ENCODE data around the gene TBL1X. TPM values are rescaled to one million over a fixed set of nuclear protein-coding genes. Genes with fewer than 3 reads are reported as not detected.

The TBL1X gene
- total and polyA plus RNA-seq, 7 experiments from 2014 or later = 11.8 to 58.8 (median 28.9) TPM

DNA sequence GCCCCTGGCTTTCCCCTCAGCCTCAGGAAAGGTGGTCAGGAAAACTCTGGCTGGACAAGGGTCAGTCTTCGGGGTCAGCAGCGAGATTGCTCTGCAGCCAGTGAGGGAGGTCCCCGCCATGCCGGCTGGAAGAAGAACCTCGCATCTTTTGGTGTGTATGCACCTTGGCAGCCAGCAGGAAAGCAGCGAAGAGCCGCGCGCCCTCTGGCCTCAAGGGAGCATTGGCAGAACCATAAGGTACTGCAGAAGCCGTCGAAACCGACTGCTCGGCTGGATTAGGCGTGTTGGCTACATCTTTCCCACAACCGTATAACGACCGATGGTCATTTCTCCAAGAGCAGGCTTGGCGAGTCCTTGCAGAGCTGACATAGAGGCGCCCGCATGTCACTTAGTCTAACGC is 252.5 kb downstream of the TBL1X start:
- no peaks in the 10 kb centered on the region for H3K27me3 ChIP-seq (ENCODE audit: control insufficient read depth in 2 of 2, insufficient read depth in 2 of 2, low read length in 2 of 2)
- peaks cover 0 to 4% (median 0%) of the 10 kb centered on the region in 3 experiments for H3K9me3 ChIP-seq (ENCODE audit: control insufficient read depth in 2 of 3, low read length in 3 of 3)
- Mint-ChIP-seq H3K27ac (no peak overlapping the region), H3K4me1 (no peaks in the 10 kb centered on the region), H3K36me3 (peaks cover 21 to 76% (median 57%) of the 10 kb centered on the region in 5 donors), H3K4me3 (no peak overlapping the region), H3K9me3 (peaks cover 0 to 36% (median 15%) of the 10 kb centered on the region in 11 donors), H3K27me3 (no peaks in the 10 kb centered on the region)
- CTCF ChIA-PET = no interaction called here
- POLR2A ChIA-PET = no interaction called here
- H3K4me1 ChIP-seq (ENCODE audit: control insufficient read depth in 2 of 2, insufficient read depth in 2 of 2, low read length in 2 of 2) = no peaks in the 10 kb centered on the region
- H3K4me3 ChIP-seq (ENCODE audit: low read length) = no peak overlapping the region
- no peak for ATAC-seq
- H3K27ac ChIP-seq (ENCODE audit: low read depth, low read length) = no peak overlapping the region
- DNase-seq = no peak
- H3K36me3 ChIP-seq (ENCODE audit: control insufficient read depth in 2 of 3, insufficient read depth in 3 of 3, low read length in 3 of 3) = peaks cover 0 to 43% (median 6%) of the 10 kb centered on the region in 3 experiments
- intact Hi-C loops (cut with micrococcal nuclease) = no loop called here

DNA sequence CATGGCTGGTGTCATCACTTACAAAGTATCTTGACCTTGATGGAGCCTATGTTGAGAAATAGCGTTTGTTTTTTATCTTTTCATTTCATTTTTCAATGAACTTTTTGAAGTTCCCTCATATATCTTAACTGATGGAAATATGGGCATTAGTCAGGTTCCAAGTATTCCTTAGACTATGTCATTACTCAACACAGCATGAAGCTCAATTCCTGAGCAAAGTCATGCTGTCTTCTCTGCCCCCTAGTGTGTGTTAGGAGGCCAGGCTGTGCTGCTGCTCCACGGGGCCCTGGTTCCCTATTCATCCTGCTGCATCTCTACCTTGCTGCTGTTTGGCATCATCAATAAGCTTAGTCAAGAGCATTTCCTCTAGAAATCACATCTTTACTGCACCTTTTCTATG is 259.9 kb downstream of the TBL1X start:
- H3K4me3 Mint-ChIP-seq = no peak overlapping the region
- intact Hi-C loops (cut with micrococcal nuclease) = no loop called here
- H3K4me3 ChIP-seq (ENCODE audit: low read length) = no peak overlapping the region
- CTCF ChIA-PET = interaction anchor here (0.6 kb wide), 1 partner anchor 985 kb away, joined by 3 read pairs; no protein-coding TSS in a partner anchor
- H3K27ac ChIP-seq (ENCODE audit: low read depth, low read length) = no peak overlapping the region
- peaks cover 16 to 29% (median 23%) of the 10 kb centered on the region in 5 donors for H3K36me3 Mint-ChIP-seq
- no peak overlapping the region for H3K27ac Mint-ChIP-seq
- H3K27me3 Mint-ChIP-seq = no peaks in the 10 kb centered on the region
- POLR2A ChIA-PET = no interaction called here
- H3K4me1 ChIP-seq (ENCODE audit: control insufficient read depth in 2 of 2, insufficient read depth in 2 of 2, low read length in 2 of 2) = no peaks in the 10 kb centered on the region
- no peaks in the 10 kb centered on the region for H3K27me3 ChIP-seq (ENCODE audit: control insufficient read depth in 2 of 2, insufficient read depth in 2 of 2, low read length in 2 of 2)
- no peaks in the 10 kb centered on the region for H3K36me3 ChIP-seq (ENCODE audit: control insufficient read depth in 2 of 3, insufficient read depth in 3 of 3, low read length in 3 of 3)
- H3K4me1 Mint-ChIP-seq = peaks cover 0 to 2% (median 0%) of the 10 kb centered on the region in 7 donors
- ATAC-seq (no peak), DNase-seq (no peak)
- peaks cover 0 to 78% (median 33%) of the 10 kb centered on the region in 11 donors for H3K9me3 Mint-ChIP-seq
- H3K9me3 ChIP-seq (ENCODE audit: control insufficient read depth in 2 of 3, low read length in 3 of 3) = peaks cover 0 to 36% (median 0%) of the 10 kb centered on the region in 3 experiments

DNA sequence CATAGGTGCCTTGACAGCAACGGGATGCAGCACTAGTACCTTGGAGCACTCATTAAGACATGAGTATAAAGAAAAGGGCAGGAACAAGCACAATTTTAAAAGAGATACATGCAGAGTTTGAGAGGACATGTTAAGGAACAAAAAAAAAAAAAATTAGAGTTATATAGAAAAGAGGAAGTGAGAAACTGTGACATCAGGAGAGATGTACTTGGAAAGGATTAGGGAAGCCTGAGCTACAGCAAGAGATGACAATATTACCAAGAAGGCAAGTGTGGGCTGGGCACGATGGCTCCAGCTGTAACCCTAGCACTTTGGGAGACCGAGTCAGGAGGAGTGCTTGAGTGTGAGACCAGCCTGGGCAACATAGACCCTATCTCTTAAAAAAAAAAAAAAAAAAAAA is 263.4 kb downstream of the TBL1X start:
- H3K27me3 Mint-ChIP-seq = no peaks in the 10 kb centered on the region
- no peak for DNase-seq
- H3K27ac Mint-ChIP-seq = no peak overlapping the region
- POLR2A ChIA-PET = no interaction called here
- H3K27ac ChIP-seq (ENCODE audit: low read depth, low read length) = no peak overlapping the region
- no peak overlapping the region for H3K4me3 Mint-ChIP-seq
- peaks cover 0 to 5% (median 0%) of the 10 kb centered on the region in 5 donors for H3K36me3 Mint-ChIP-seq
- H3K9me3 ChIP-seq (ENCODE audit: control insufficient read depth in 2 of 3, low read length in 3 of 3) = peaks cover 0 to 23% (median 0%) of the 10 kb centered on the region in 3 experiments
- H3K4me1 Mint-ChIP-seq = peaks cover 0 to 5% (median 0%) of the 10 kb centered on the region in 7 donors
- H3K27me3 ChIP-seq (ENCODE audit: control insufficient read depth in 2 of 2, insufficient read depth in 2 of 2, low read length in 2 of 2) = no peaks in the 10 kb centered on the region
- H3K36me3 ChIP-seq (ENCODE audit: control insufficient read depth in 2 of 3, insufficient read depth in 3 of 3, low read length in 3 of 3) = no peaks in the 10 kb centered on the region
- H3K4me3 ChIP-seq (ENCODE audit: low read length) = no peak overlapping the region
- intact Hi-C loops (cut with micrococcal nuclease) = no loop called here
- ATAC-seq = no peak
- H3K4me1 ChIP-seq (ENCODE audit: control insufficient read depth in 2 of 2, insufficient read depth in 2 of 2, low read length in 2 of 2) = no peaks in the 10 kb centered on the region
- CTCF ChIA-PET = interaction anchor here (0.7 kb wide), 1 partner anchor 184 kb away, joined by 8 read pairs; no protein-coding TSS in a partner anchor
- peaks cover 0 to 46% (median 17%) of the 10 kb centered on the region in 11 donors for H3K9me3 Mint-ChIP-seq

DNA sequence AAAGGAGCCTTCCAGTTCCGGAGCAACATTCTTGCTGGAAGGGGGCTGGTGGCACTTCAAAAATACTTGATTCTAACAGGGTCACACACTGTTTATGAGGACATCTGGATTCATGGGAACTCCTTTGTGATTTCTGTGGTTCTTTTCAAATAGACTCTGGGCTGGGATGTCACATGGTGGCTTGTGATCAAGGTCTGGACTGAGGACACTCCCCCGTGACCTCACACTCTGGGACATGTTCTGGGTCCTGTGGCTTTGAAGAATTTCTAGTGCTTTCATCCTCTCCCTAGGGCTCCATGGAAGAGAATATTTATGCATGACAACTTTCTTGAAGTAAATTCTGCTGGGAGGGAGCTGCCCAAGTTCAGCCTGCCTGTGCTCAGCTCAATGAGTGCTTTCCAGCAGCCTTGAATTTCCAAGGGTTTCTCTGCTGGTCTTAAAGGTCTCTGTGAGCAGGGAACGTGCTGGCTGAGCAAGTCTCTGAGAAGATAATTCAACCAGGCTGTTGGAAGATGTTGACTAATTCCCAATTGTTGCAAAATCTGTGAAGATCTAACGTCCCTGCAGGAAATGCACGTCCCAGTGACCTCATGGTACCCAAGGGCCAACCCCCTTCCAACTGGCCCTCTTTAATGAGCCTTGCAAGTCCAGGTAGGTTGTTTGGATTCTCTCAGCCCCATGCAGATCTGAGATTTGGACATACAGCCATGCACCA is 264.5 kb downstream of the TBL1X start:
- no peak for ATAC-seq
- Histone ChIP-seq H3K27ac (ENCODE audit: low read depth, low read length) (no peak overlapping the region), H3K4me3 (ENCODE audit: low read length) (no peak overlapping the region), H3K36me3 (ENCODE audit: control insufficient read depth in 2 of 3, insufficient read depth in 3 of 3, low read length in 3 of 3) (no peaks in the 10 kb centered on the region), H3K4me1 (ENCODE audit: control insufficient read depth in 2 of 2, insufficient read depth in 2 of 2, low read length in 2 of 2) (no peaks in the 10 kb centered on the region), H3K27me3 (ENCODE audit: control insufficient read depth in 2 of 2, insufficient read depth in 2 of 2, low read length in 2 of 2) (no peaks in the 10 kb centered on the region), H3K9me3 (ENCODE audit: control insufficient read depth in 2 of 3, low read length in 3 of 3) (peaks cover 0 to 19% (median 0%) of the 10 kb centered on the region in 3 experiments)
- Mint-ChIP-seq H3K4me3 (no peak overlapping the region), H3K27ac (peak overlapping the region in 1 of 9 donors; percentile 27), H3K9me3 (peaks cover 0 to 41% (median 17%) of the 10 kb centered on the region in 11 donors), H3K4me1 (peaks cover 0 to 5% (median 0%) of the 10 kb centered on the region in 7 donors), H3K27me3 (peaks cover 0 to 4% (median 0%) of the 10 kb centered on the region in 5 donors), H3K36me3 (peaks cover 0 to 3% (median 0%) of the 10 kb centered on the region in 5 donors)
- ChIA-PET CTCF (no interaction called here), POLR2A (no interaction called here)
- intact Hi-C loops (cut with micrococcal nuclease) = no loop called here
- DNase-seq = no peak

DNA sequence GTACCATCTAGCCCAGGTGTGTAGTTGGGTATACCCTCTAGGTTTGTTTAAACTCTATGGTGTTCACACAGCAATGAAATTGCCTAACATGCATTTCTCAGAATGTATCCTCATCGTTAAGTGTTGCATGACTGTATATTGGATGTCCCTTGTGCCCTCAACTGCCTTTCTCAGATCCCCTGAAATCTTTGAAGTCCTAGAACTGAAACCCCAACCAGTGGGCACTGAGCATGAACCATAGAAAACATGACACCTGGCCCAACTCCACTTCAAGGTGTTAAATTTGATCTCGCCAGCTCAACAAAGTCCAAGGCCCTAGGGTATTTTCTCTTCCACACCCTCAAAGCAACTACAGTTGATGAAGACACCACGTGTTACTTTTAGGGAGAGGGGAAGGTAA is 265.2 kb downstream of the TBL1X start:
- H3K4me1 Mint-ChIP-seq = peaks cover 0 to 5% (median 0%) of the 10 kb centered on the region in 7 donors
- H3K36me3 ChIP-seq (ENCODE audit: control insufficient read depth in 2 of 3, insufficient read depth in 3 of 3, low read length in 3 of 3) = no peaks in the 10 kb centered on the region
- peaks cover 0 to 19% (median 0%) of the 10 kb centered on the region in 3 experiments for H3K9me3 ChIP-seq (ENCODE audit: control insufficient read depth in 2 of 3, low read length in 3 of 3)
- H3K9me3 Mint-ChIP-seq = peaks cover 0 to 34% (median 10%) of the 10 kb centered on the region in 11 donors
- intact Hi-C loops (cut with micrococcal nuclease) = no loop called here
- CTCF ChIA-PET = no interaction called here
- H3K27ac ChIP-seq (ENCODE audit: low read depth, low read length) = no peak overlapping the region
- POLR2A ChIA-PET = no interaction called here
- ATAC-seq = no peak
- H3K4me3 Mint-ChIP-seq = no peak overlapping the region
- DNase-seq = no peak
- H3K4me1 ChIP-seq (ENCODE audit: control insufficient read depth in 2 of 2, insufficient read depth in 2 of 2, low read length in 2 of 2) = no peaks in the 10 kb centered on the region
- no peak overlapping the region for H3K27ac Mint-ChIP-seq
- H3K36me3 Mint-ChIP-seq = peaks cover 0 to 2% (median 0%) of the 10 kb centered on the region in 5 donors
- no peak overlapping the region for H3K4me3 ChIP-seq (ENCODE audit: low read length)
- H3K27me3 ChIP-seq (ENCODE audit: control insufficient read depth in 2 of 2, insufficient read depth in 2 of 2, low read length in 2 of 2) = no peaks in the 10 kb centered on the region
- H3K27me3 Mint-ChIP-seq = peaks cover 0 to 4% (median 0%) of the 10 kb centered on the region in 5 donors

DNA sequence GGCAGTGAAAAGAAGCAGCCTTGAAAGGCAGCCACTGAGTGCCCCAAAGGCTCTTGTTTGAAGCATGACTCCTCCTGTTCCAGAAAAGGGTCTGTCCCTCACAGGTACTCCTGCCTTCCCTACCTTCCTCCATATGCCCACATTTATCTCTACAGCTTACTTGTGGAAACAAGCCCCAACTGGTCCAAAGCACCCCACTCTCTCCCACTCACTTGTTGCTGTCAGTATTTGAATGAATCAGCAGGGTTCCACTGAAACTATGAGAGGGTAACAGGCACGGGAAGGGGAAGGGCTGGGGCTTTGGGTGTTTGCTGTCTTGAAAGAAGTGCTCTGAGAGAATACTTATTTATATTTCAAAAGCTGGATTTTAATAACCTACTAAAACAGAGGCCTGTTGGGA is 265.9 kb downstream of the TBL1X start:
- ATAC-seq = no peak
- peaks cover 0 to 4% (median 0%) of the 10 kb centered on the region in 5 donors for H3K27me3 Mint-ChIP-seq
- POLR2A ChIA-PET = no interaction called here

More for the DNA sequence above, 265.9 kb downstream of the TBL1X start:
- no peak for DNase-seq
- no peak overlapping the region for H3K4me3 Mint-ChIP-seq
- H3K27ac ChIP-seq (ENCODE audit: low read depth, low read length) = no peak overlapping the region
- H3K4me3 ChIP-seq (ENCODE audit: low read length) = no peak overlapping the region
- H3K27ac Mint-ChIP-seq = no peak overlapping the region
- H3K27me3 ChIP-seq (ENCODE audit: control insufficient read depth in 2 of 2, insufficient read depth in 2 of 2, low read length in 2 of 2) = no peaks in the 10 kb centered on the region
- H3K9me3 Mint-ChIP-seq = peaks cover 0 to 33% (median 10%) of the 10 kb centered on the region in 11 donors
- H3K36me3 Mint-ChIP-seq = peaks cover 0 to 2% (median 0%) of the 10 kb centered on the region in 5 donors
- peaks cover 0 to 5% (median 0%) of the 10 kb centered on the region in 7 donors for H3K4me1 Mint-ChIP-seq
- CTCF ChIA-PET = no interaction called here
- H3K9me3 ChIP-seq (ENCODE audit: control insufficient read depth in 2 of 3, low read length in 3 of 3) = peaks cover 0 to 19% (median 0%) of the 10 kb centered on the region in 3 experiments
- intact Hi-C loops (cut with micrococcal nuclease) = no loop called here
- H3K4me1 ChIP-seq (ENCODE audit: control insufficient read depth in 2 of 2, insufficient read depth in 2 of 2, low read length in 2 of 2) = no peaks in the 10 kb centered on the region
- H3K36me3 ChIP-seq (ENCODE audit: control insufficient read depth in 2 of 3, insufficient read depth in 3 of 3, low read length in 3 of 3) = no peaks in the 10 kb centered on the region
